ENCODE results near the gene OBSCN. TPM values are rescaled to one million over a fixed set of nuclear protein-coding genes. Genes with fewer than 3 reads are reported as not detected.
A peak's percentile ranks its signal among the peaks of the same experiment; 100 is the strongest.

Gene OBSCN
- total RNA-seq, 2 experiments from 2014 or later: 29.5 to 45.2 TPM

DNA sequence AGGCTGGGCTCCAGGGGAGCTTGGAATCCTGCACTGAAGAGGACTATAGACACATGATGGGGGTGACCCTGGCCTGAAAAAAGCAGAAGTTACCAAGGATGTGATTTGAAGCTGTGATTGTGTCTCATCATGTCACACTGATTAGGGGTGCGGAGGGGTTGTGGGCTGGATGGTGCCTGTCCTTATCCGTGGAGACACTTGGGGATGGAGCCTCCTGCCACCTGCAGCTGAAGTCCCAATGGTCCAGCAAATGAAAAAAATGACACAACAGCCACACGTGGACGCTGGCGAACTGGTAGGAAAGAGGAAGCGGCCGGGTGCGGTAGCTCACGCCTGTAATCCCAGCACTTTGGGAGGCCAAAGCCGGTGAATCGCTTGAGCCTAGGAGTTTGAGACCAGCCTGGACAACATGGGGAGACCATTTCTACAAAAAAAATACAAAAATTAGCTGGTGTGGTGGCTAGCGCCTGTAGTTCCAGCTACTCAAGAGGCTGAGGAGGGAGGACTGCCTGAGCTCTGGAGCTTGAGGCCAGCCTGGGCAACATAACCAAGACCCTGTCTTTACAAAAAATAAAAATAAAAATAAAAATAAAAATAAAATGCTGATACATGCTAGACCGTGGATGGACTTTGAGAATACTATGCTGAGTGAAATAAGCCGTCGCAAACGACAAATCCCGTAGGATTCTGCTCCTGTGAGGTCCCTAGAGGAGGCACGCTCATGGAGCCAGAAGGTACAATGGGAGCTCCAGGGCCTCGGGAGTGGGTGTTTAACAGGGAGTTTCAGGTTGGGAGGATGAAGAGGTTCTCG, 43.1 kb upstream of the OBSCN start:
- BruUV-seq (replicated peaks): TSS peak; percentile 92
- Histone ChIP-seq H3K36me3 (ENCODE audit: insufficient read depth, low read length) (no peaks in the 10 kb centered on the region), H3K9me2 (ENCODE audit: insufficient read depth, low read length) (no peaks in the 10 kb centered on the region), H3K27ac (ENCODE audit: low read depth, low read length, poor library complexity, severe bottlenecking) (peak overlapping the region; percentile 64), H3K9me3 (ENCODE audit: low read length) (no peaks in the 10 kb centered on the region), H2AFZ (ENCODE audit: low read length) (peak overlapping the region; percentile 65; the same call in 1 of the 2 replicates), H3K4me3 (ENCODE audit: low read depth, low read length, poor library complexity, severe bottlenecking) (peak overlapping the region; percentile 86), H3K79me2 (ENCODE audit: insufficient read depth, low read depth, low read length) (peaks cover 11% of the 10 kb centered on the region; the same call in 1 of the 2 replicates), H4K20me1 (ENCODE audit: insufficient read depth, low read length) (peaks cover 5% of the 10 kb centered on the region; the same call in 1 of the 2 replicates), H3K4me2 (ENCODE audit: low read length) (peak overlapping the region; percentile 99), H3K4me1 (ENCODE audit: insufficient read depth, low read length, poor library complexity, severe bottlenecking) (peaks cover 25% of the 10 kb centered on the region)
- intact Hi-C loops (cut with micrococcal nuclease; ENCODE audit: unreplicated experiment): loop anchor here (5.0 kb wide), 2 partner anchors 82 to 377 kb away; partner anchors contain the start of gene ARF1
- DNase-seq (ENCODE audit: low spot score): no peak
- POLR2A ChIA-PET: interaction anchor here (0.6 to 2.5 kb wide), 9 partner anchors 11 to 242 kb away, joined by 3 to 19 read pairs (median 5); partner anchors contain the start of genes GUK1 and TRIM11
- CTCF ChIA-PET (ENCODE audit: unreplicated experiment): interaction anchor here (0.6 to 1.0 kb wide), 5 partner anchors 12 to 315 kb away, joined by 3 to 7 read pairs (median 3); no protein-coding TSS in a partner anchor
- TF ChIP-seq, protein P1, sequence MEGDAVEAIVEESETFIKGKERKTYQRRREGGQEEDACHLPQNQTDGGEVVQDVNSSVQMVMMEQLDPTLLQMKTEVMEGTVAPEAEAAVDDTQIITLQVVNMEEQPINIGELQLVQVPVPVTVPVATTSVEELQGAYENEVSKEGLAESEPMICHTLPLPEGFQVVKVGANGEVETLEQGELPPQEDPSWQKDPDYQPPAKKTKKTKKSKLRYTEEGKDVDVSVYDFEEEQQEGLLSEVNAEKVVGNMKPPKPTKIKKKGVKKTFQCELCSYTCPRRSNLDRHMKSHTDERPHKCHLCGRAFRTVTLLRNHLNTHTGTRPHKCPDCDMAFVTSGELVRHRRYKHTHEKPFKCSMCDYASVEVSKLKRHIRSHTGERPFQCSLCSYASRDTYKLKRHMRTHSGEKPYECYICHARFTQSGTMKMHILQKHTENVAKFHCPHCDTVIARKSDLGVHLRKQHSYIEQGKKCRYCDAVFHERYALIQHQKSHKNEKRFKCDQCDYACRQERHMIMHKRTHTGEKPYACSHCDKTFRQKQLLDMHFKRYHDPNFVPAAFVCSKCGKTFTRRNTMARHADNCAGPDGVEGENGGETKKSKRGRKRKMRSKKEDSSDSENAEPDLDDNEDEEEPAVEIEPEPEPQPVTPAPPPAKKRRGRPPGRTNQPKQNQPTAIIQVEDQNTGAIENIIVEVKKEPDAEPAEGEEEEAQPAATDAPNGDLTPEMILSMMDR (conservative IDR thresholded peaks at IDR 0.05; ENCODE audit: low read length): no peak
- TF ChIP-seq EZH2phosphoT487 (IDR thresholded peaks at IDR 0.05; ENCODE audit: borderline replicate concordance, low read depth, low read length): no peak

DNA sequence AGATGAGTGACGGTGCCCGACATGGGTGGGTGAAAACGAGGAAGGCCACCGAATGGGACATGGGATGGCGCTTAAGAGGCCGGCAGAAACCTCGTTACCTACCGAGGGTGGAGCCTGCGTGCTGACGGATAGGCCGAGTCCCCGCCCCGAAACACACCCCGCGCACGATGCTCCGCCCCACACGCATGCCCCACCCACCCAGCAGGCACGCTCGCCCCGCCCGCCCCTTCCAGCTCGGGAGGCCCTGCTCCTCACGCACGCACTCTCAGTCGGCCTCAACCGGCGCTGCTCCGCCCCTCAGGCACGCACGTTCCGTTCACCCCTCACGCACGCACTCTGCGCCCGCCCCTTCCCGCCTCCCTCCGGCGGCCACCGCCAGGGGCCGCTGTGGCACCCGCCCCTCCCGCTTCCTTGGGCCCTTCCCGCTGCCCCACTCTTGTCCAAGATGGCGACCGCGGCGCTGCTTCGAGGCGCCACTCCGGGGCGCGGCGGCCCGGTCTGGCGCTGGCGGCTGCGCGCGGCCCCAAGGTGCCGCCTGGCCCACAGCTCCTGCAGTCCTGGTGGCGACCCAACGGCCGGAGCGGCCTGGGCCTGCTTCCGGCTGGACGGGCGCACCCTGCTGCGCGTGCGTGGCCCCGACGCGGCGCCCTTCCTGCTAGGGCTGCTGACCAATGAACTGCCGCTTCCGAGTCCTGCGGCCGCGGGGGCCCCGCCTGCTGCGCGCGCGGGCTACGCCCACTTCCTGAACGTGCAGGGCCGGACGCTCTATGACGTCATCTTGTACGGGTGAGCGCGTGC, 42.3 kb upstream of the OBSCN start, which contains the start of gene IBA57:
TSS of gene IBA57 (plus strand) at position 433 of the 798 bp plus-strand sequence. CDS start at position 446, 13 bp downstream.
- peak; percentile 99 for DNase-seq (ENCODE audit: low spot score)
- H4K20me1 ChIP-seq (ENCODE audit: insufficient read depth, low read length): peaks cover 5% of the 10 kb centered on the region; the same call in 1 of the 2 replicates
- intact Hi-C loops (cut with micrococcal nuclease; ENCODE audit: unreplicated experiment): loop anchor here (1.0 to 5.0 kb wide), 7 partner anchors 27 to 378 kb away; partner anchors contain the start of gene ARF1
- H3K27ac ChIP-seq (ENCODE audit: low read depth, low read length, poor library complexity, severe bottlenecking): peak within 1 kb of the TSS; percentile 83
- no peaks in the 10 kb centered on the region for H3K9me3 ChIP-seq (ENCODE audit: low read length)
- no peaks in the 10 kb centered on the region for H3K36me3 ChIP-seq (ENCODE audit: insufficient read depth, low read length)
- POLR2A ChIA-PET: interaction anchor here (0.6 to 2.5 kb wide), 15 partner anchors 11 to 1180 kb away, joined by 3 to 19 read pairs (median 5); partner anchors contain the start of genes GUK1 and TRIM11
- no peak for TF ChIP-seq EZH2phosphoT487 (IDR thresholded peaks at IDR 0.05; ENCODE audit: borderline replicate concordance, low read depth, low read length)
- TF ChIP-seq, protein P1 (conservative IDR thresholded peaks at IDR 0.05; ENCODE audit: low read length): peak; percentile 74
- H3K4me2 ChIP-seq (ENCODE audit: low read length): peak within 1 kb of the TSS; percentile 99
- peaks cover 25% of the 10 kb centered on the region for H3K4me1 ChIP-seq (ENCODE audit: insufficient read depth, low read length, poor library complexity, severe bottlenecking)
- H3K79me2 ChIP-seq (ENCODE audit: insufficient read depth, low read depth, low read length): peaks cover 11% of the 10 kb centered on the region; the same call in 1 of the 2 replicates
- CTCF ChIA-PET (ENCODE audit: unreplicated experiment): interaction anchor here (0.6 to 1.1 kb wide), 5 partner anchors 11 to 314 kb away, joined by 3 to 7 read pairs (median 5); no protein-coding TSS in a partner anchor
- peak within 1 kb of the TSS; percentile 86 for H3K4me3 ChIP-seq (ENCODE audit: low read depth, low read length, poor library complexity, severe bottlenecking)
- BruUV-seq (replicated peaks): no TSS peak
- H2AFZ ChIP-seq (ENCODE audit: low read length): peak within 1 kb of the TSS; percentile 65; the same call in 1 of the 2 replicates
- no peaks in the 10 kb centered on the region for H3K9me2 ChIP-seq (ENCODE audit: insufficient read depth, low read length)

Measured in OCI-LY7 (cell line).